Effector CD4-positive, alpha-beta T cell (primary cell): ENCODE measurements around the gene NEURL1B.
"Not testable (repeated sequence)": the region's sequence is repeated elsewhere in the genome, so short reads cannot be mapped to it uniquely, and the experiment has no call there.

Experiments
- DNase-seq: peaks from one replicate; pipeline ENCODE4 v3.0.0-alpha.2; 2020
- total RNA-seq: gene quantifications from one replicate; lab custom pipeline; 2026; lab: John Stamatoyannopoulos, UW

NEURL1B gene
- 0.75 reads per million for total RNA-seq

DNA sequence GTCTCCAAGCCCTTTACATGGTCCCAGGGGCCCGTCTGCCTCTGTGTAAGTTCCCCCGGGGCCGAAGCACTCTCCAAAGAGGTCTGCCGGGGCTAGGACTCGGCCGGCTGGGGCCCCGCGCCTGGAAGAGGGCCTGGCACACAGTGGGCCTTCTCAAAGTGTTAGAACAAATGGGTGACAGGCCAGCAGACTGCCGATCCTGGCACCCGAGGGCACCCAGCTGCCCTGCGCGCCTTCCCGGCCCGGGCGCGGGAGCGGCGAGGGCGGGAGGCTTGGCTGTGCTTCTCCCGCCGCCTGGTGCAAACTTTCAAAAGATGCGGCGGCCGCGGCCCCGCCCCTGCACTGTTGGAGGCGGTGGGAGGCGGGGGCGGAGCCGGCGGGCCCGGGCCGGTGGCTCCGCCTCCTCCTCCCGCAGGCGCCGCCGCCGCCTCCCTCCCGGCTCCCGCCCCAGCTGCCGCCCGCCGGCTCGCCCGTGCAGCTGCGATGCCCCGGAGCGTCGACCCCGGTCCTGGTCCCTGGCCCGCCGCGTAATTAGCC lies at the start of gene NEURL1B:
Gene NEURL1B, plus strand, starts transcription at position 442 of the 537 bp plus-strand sequence. CDS start 144 bp downstream, outside the sequence.
- DNase-seq: no peak

GRCh38 chr5:172591636-172592035 lies 49.4 kb upstream of the NEURL1B start:
- no peak for DNase-seq

DNA sequence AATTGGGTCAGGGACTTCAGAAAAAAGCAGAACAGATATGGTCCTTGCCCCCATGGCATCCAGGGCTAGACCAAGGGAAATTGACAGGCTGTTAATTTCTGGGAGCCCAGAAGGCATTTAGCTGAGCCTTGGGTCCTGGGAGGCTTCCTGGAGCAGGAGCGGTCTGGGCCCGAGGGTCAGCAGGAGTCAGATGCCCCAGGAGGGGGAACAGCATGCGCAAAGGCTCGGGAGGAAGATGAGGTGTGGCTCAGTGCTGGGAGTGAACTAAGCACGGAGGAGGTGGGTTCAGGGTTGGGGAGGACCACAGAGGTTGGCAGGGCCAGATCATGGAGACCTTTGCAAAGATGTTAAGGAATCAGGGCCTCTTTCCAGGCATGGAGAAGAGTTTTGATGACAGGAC lies 48.2 kb upstream of the NEURL1B start:
- DNase-seq: no peak

GRCh38 chr5:172593306-172593705 lies 47.8 kb upstream of the NEURL1B start:
- no peak for DNase-seq

GRCh38 chr5:172593721-172594235 lies 47.3 kb upstream of the NEURL1B start:
- DNase-seq: no peak

- DNase-seq: no peak
These were observed 46.6 kb upstream of the NEURL1B start for GRCh38 chr5:172594431-172594830.

GRCh38 chr5:172594867-172595466 lies 46.1 kb upstream of the NEURL1B start:
- no peak for DNase-seq

DNA sequence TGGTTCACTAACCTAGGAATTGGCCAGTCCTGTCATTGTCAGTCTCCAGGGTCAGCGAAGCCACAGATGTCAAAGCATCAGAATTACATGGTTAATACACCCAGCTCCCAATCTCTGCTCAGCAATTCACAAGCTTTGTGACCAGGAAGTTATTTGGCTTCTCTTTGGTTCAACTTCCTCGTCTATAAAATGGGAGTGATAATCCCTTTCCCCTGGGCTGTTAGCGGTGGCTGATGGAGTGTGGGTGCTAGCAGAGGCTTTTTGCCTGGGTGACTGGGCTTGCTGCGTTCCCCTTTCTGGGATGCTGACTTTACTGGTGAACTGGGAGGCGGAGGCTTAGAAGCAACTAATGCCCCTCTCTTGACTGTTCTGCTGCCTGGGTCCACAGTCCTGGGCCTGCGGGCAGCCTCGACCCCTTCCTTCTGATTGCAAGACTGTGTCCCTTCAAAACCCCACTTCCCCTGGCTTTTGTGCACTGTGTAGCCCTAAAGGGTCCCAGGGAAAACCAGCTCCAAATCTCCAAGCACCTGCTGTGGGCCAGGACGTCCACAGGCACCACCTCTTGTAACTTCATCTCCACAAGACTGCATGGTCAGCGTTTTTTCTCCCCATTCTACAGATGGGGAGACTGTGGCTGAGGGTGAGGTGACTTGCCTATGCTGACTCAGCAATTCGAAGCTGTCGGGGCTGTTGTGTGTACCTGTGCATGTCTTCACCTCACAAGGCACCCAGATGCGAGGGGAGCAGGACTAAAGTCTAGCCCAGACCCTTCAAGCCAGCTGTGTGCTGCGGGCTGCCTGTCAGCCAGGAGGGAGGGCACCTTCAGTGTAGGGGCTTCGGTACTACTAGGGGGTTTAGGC lies 45.2 kb upstream of the NEURL1B start:
- no peak for DNase-seq

DNA sequence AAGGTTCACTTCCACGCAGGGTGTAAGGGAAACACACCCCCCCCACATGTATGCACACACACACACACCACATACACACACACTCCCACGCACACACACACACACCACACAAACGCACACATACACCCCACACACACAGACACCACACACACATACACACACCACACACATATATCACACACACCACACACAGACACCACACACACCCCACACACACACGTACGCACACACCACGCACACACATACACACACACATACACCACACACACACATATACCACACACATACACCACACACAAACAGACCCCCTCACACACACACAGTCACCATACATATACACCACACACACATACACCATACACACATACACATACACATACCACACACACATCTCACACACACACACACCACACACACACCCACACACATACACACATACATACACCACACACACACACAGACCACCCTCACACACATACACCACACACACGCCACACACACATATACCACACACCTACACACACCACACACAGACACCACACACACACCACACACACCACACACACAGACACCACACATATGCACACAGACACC lies 44.3 kb upstream of the NEURL1B start:
- no peak for DNase-seq

DNA sequence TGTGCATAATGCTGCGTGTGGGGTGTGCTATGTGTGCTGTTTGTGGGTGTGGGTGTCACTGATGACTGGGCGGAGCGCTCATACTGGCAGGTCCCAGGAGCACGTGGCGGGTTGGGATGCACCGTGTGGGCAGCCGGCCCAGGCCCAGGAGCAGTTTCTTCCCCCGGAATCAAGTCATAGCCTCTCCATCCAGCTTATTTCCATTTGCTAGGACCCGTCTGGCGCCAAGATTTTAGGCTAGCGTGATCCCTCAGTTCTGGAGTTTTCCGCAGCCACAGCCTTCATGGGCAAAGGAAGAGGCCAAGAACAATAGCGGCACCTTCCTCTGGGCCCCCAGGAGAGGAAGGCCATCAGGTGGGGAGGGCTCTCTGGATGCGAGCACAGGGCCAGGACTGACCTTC lies 43.3 kb upstream of the NEURL1B start:
- DNase-seq: no peak

DNA sequence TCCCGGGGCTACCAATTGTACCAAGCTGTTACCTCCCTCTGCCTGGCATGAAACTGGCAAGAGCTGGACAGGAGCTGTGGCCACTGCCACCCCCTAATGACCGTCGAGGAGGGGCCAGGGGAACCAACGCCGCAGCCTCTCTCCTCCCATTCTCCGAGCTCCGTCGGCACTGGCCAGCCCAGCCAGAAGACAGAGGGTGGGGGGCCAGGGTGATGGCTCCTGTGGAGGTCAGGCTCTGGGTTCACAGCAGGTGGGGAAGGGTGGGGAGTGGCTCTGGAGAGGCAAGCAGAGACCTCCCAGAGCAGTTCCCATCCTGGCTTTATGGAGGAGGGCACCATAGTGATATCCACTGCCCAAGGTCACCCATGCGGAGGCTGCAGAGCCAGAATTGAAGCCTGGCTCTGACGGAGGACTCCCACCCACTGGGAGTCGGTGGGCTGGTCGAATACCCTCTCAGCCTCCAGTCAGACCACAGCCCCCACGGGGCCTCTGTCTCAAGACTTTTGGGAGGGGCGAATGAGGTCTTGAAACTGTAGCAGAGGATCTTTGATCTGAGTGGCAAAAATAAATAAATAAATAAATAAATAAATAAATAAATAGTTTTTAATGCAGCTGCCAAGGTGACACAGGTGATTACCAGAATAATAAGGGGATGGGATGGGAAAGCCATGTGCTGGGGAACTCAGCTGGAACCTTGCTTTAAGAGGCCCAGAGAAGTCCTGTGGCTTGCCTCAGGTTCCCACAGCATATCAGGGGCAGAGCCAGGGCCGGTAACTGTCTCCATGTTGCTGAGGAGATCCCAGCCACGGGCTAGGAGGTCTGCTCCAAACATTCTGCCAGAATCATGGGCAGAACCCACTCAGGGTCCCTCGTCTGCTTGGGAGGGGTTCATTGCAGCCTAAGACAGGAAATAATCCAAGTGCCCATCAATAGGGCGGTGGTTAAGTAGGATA lies 42.5 kb upstream of the NEURL1B start:
- DNase-seq: no peak

- DNase-seq: no peak
These were observed 41.9 kb upstream of the NEURL1B start for GRCh38 chr5:172599204-172599567.

DNA sequence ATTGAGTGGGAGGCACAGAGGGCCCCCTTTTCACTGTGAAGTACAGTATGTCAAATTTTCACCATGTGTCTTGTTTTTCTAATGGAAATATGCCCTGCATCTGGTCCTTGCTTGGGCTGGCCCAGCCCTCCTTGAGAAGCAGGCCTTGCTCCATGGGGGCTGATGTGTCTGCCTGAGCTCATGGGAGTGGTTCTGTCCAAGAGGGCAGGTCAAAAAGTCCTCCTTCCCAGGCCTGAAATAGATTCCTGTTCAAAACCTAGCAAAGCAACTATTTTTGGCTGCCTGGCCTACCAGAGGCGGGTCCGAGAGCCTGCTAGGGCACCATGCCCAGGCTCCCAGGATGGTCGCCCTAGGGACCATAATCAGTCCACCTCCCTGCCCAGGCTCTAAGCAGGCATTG lies 40.5 kb upstream of the NEURL1B start:
- no peak for DNase-seq

- not testable (repeated sequence) for DNase-seq
These were observed 39.5 kb upstream of the NEURL1B start for GRCh38 chr5:172601576-172601975.

- no peak for DNase-seq
These were observed 38.3 kb upstream of the NEURL1B start for GRCh38 chr5:172602783-172603231.

GRCh38 chr5:172603251-172603806 lies 37.7 kb upstream of the NEURL1B start:
- no peak for DNase-seq

DNA sequence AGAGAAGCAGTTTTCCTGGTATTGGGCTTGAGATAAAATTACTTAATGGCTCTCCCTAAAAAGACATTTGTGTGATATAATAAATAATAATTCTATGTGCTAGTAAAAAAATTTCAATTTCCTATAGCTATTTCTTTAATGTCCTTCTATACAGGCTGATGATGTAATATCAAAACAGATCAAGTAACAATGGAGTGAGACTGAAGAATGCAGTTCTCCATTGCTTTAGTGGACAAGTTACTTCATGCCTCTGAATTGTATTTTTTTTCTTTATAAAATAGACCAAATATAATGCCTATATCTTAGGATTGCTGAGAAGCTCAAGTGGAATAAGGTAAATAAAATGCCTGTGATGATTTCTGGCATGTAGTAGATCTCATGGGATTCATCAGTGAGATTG lies 35.6 kb upstream of the NEURL1B start:
- no peak for DNase-seq

GRCh38 chr5:172606156-172606785 lies 34.8 kb upstream of the NEURL1B start:
- no peak for DNase-seq

- no peak for DNase-seq
These were observed 33.8 kb upstream of the NEURL1B start for GRCh38 chr5:172607213-172607793.

DNA sequence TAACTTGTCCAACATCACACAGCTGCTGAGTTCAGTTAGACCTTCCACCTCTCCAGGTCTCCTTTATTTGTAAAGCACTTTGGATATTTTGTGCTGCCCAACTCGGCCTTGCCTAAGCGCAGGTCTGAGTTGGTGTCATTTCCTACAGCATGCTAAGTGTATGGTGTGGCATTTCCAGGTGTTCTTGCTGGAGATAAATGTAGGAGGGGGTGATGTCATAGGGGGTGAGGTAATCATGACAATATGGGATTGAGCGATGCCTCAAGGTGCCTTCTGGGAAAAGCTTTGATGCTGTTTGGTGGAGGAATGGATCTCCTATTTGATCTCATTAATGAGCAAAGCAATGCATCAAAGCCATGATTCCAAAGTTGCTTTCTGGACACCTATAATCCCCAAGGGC lies 32.3 kb upstream of the NEURL1B start:
- no peak for DNase-seq

DNA sequence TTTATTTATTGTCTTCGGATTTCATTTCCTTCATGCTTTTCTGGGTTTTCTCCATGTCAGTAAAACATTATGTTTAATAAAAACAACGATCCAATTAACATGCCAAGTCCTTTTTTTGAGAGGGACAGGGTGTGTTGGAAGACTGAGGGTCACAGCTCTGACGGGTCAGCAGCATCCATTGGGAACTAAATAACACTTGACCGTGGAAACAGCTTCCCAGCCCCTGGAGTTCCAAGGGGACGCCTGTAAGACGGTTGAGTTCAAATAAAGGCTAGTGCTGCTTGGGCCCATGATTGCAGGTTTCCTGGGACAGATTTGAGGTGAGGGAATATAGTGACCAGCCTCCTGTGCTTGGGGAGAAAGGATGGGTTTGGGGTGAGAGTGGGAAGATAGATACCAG lies 30.4 kb upstream of the NEURL1B start:
- no peak for DNase-seq
